Measurements from ENCODE around the gene KANSL2.
"Not testable (repeated sequence)": the region's sequence is repeated elsewhere in the genome, so short reads cannot be mapped to it uniquely, and the experiment has no call there.

The KANSL2 gene

DNA sequence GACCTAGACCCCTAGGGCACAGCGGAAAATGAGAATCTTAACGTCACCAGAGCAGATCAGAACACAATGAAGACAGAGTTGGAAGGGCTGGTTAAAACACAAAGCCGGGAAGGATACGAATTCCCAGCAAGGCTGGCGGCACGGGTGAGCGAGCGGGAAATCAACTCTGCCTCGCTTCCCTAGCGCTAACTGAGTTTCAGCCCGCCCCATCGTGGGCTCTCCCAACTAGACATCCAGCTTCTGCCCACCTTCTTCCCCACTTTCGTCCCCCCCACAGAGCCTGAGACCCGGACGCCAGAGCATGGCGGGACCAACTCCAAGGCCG is 34.1 kb upstream of the KANSL2 start:
- no peak for DNase-seq (ENCODE audit: low read depth)
- TF ChIP-seq MYC (IDR thresholded peaks at IDR 0.05; ENCODE audit: low read depth, low read length): no peak
- no peak for TF ChIP-seq CTCF (IDR thresholded peaks at IDR 0.05; ENCODE audit: low read depth, low read length)
- TF ChIP-seq POLR2A (IDR thresholded peaks at IDR 0.05; ENCODE audit: extremely low read depth, insufficient read length): no peak
- TF ChIP-seq, protein P1, sequence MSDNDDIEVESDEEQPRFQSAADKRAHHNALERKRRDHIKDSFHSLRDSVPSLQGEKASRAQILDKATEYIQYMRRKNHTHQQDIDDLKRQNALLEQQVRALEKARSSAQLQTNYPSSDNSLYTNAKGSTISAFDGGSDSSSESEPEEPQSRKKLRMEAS (IDR thresholded peaks at IDR 0.05; ENCODE audit: low read depth, low read length): no peak
- peak overlapping the region; percentile 99 for H3K4me3 ChIP-seq (ENCODE audit: low read depth, low read length)

GRCh38 chr12:48712209-48712608 is 30.2 kb upstream of the KANSL2 start:
- no peak overlapping the region for H3K4me3 ChIP-seq (ENCODE audit: low read depth, low read length)
- DNase-seq (ENCODE audit: low read depth): no peak
- TF ChIP-seq POLR2A (IDR thresholded peaks at IDR 0.05; ENCODE audit: extremely low read depth, insufficient read length): no peak
- TF ChIP-seq, protein P1 (IDR thresholded peaks at IDR 0.05; ENCODE audit: low read depth, low read length): no peak

GRCh38 chr12:48698822-48699221 is 16.8 kb upstream of the KANSL2 start:
- not testable (repeated sequence) for H3K4me3 ChIP-seq (ENCODE audit: low read depth, low read length); DNase-seq (ENCODE audit: low read depth)

DNA sequence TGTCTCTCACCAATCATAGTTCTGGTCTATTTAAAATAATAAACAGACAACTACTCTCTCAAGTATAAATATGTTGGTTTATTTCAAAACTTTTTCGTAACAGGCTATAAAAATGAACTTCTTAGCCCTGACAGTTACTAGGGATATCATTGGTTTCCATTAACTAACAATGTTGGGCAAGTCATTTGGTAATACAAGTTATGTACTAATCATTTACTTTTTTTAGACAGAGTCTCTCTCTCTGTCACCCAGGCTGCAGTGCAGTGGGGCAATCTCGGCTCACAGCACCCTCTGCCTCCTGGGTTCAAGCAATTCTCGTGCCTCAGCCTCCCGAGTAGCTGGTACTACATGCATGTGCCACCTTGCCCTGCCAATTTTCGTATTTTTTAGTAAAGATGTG is 14.6 kb upstream of the KANSL2 start:
- no peak for DNase-seq (ENCODE audit: low read depth)
- no peak overlapping the region for H3K4me3 ChIP-seq (ENCODE audit: low read depth, low read length)
- TF ChIP-seq POLR2A (IDR thresholded peaks at IDR 0.05; ENCODE audit: extremely low read depth, insufficient read length) (no peak), CTCF (IDR thresholded peaks at IDR 0.05; ENCODE audit: low read depth, low read length) (no peak), MYC (IDR thresholded peaks at IDR 0.05; ENCODE audit: low read depth, low read length) (no peak)
- TF ChIP-seq, protein P1 (IDR thresholded peaks at IDR 0.05; ENCODE audit: low read depth, low read length): no peak

GRCh38 chr12:48695859-48696258 is 13.8 kb upstream of the KANSL2 start:
- TF ChIP-seq POLR2A (IDR thresholded peaks at IDR 0.05; ENCODE audit: extremely low read depth, insufficient read length) (no peak), CTCF (IDR thresholded peaks at IDR 0.05; ENCODE audit: low read depth, low read length) (no peak), MYC (IDR thresholded peaks at IDR 0.05; ENCODE audit: low read depth, low read length) (no peak)
- TF ChIP-seq, protein P1 (IDR thresholded peaks at IDR 0.05; ENCODE audit: low read depth, low read length): no peak
- no peak for DNase-seq (ENCODE audit: low read depth)
- no peak overlapping the region for H3K4me3 ChIP-seq (ENCODE audit: low read depth, low read length)

DNA sequence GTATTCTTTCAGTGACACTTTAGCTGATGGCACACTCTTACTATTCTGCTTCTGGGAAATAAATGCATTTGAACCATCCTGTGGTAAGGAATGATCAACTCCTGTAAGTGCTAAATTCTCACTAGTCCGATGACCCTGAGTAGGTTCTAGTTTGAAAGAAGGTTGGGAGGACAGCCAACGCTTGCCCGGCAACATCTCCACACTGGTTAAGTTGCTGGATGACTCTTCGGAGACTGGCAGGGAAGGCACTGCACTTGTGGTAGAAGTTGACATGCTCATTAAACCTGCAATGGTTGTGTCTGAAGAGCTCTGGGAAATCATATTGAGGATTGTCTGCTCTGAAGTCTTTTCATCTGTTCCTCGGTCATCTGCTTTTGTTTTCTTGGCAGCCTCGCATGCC is 12.0 kb upstream of the KANSL2 start:
- TF ChIP-seq POLR2A (IDR thresholded peaks at IDR 0.05; ENCODE audit: extremely low read depth, insufficient read length): no peak
- TF ChIP-seq MYC (IDR thresholded peaks at IDR 0.05; ENCODE audit: low read depth, low read length): no peak
- TF ChIP-seq, protein P1 (IDR thresholded peaks at IDR 0.05; ENCODE audit: low read depth, low read length): no peak
- TF ChIP-seq CTCF (IDR thresholded peaks at IDR 0.05; ENCODE audit: low read depth, low read length): no peak
- no peak overlapping the region for H3K4me3 ChIP-seq (ENCODE audit: low read depth, low read length)

GRCh38 chr12:48693572-48693971 is 11.5 kb upstream of the KANSL2 start:
- no peak overlapping the region for H3K4me3 ChIP-seq (ENCODE audit: low read depth, low read length)
- TF ChIP-seq POLR2A (IDR thresholded peaks at IDR 0.05; ENCODE audit: extremely low read depth, insufficient read length): no peak
- no peak for DNase-seq (ENCODE audit: low read depth)

More for the DNA sequence above, 12.0 kb upstream of the KANSL2 start:
- no peak for DNase-seq (ENCODE audit: low read depth)
